ENCODE results near the gene LTBP2. TPM values are rescaled to one million over a fixed set of nuclear protein-coding genes. Genes with fewer than 3 reads are reported as not detected.

The LTBP2 gene
- total RNA-seq, 1 experiment from 2014 or later = 1.3 TPM

DNA sequence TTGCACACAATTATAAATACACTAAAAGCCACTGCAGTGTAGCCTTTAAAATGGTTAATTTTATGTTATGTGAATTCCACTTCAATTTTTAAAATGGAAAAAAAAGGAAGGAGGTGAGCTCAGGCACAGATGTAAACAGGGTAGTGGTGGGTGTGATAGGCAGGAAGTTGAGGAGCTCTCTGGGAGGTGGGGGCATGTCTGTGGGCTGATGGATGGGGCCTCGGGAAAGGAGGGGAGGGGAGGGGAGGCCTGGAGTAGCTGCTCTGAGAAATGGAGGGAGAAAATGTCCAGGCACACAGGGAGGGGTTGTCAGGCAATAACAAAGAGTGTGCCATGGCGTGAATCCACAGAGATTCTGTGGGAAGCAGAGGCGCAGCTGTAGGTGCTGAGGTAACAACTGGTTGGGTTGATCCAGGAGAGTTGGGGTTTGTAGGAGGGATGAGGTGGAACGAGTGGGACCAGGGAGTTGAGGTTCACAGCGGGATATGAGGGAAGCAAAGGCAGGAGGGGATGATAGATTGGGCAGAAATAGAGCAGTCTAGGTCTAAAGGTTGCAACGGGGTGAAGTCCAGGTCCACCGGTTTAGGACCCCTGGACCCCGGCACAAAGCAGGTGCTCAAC is 57.2 kb downstream of the LTBP2 start:
- no peak for DNase-seq
- no peaks in the 10 kb centered on the region for H3K36me3 ChIP-seq (replicated peaks; ENCODE audit: control insufficient read depth, insufficient read depth, low read length)
- H3K4me3 ChIP-seq (ENCODE audit: insufficient read depth, low read depth, low read length) = no peak overlapping the region
- no peaks in the 10 kb centered on the region for H3K27me3 ChIP-seq (ENCODE audit: control insufficient read depth, insufficient read depth, low read length)

- Histone ChIP-seq H3K27me3 (ENCODE audit: control insufficient read depth, insufficient read depth, low read length) (no peaks in the 10 kb centered on the region), H3K4me3 (ENCODE audit: insufficient read depth, low read depth, low read length) (no peak overlapping the region), H3K36me3 (replicated peaks; ENCODE audit: control insufficient read depth, insufficient read depth, low read length) (no peaks in the 10 kb centered on the region)
- DNase-seq = no peak
These were observed 59.4 kb downstream of the LTBP2 start for GRCh38 chr14:74552623-74553022.

DNA sequence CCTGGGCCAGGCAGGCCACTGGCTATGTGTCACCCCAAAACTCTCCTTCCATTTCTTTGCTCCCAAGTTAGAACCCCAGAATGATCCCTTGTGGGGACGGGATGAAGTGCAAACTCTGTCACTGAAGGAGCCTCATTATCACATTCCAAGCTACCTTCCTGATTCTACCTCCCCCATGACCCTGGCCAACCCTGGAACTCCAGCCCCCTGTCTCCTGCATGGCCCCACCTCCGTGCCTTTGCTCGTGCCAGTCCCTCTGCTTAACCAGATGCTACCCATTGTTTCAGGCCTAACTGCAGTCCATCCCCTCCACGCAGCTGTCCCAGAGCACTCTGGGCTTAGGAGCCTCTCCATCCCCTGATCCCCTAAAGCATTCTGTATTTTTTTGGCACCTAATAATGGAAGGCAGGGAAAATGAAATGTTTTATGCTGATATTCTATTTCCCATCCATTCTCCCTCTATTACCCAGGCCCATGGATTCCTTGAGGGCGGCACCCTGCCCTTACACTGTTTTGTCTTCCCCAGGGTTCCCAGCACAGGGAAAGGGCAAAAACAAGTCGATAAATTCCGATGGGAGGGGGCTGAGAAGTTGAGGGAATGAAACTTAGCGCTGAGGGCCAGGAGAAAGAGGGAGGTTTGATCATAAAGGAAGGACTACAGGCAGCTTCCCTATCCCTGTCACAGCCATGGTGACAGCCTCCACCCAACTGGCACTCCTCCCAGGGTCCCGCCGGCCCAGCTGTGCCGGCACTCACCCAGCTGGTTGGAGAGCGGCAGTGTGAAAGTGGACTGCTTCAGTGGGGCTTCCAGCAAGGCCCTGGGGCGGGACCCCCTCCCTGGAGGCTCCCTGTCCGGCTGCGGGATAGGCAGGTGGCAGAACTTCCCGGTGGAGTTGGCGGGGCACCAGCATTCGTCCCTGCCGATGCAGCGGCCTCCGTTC is 60.3 kb downstream of the LTBP2 start:
- Histone ChIP-seq H3K4me3 (ENCODE audit: insufficient read depth, low read depth, low read length) (no peak overlapping the region), H3K36me3 (replicated peaks; ENCODE audit: control insufficient read depth, insufficient read depth, low read length) (no peaks in the 10 kb centered on the region), H3K27me3 (ENCODE audit: control insufficient read depth, insufficient read depth, low read length) (no peaks in the 10 kb centered on the region)
- peak; percentile 67 for DNase-seq

DNA sequence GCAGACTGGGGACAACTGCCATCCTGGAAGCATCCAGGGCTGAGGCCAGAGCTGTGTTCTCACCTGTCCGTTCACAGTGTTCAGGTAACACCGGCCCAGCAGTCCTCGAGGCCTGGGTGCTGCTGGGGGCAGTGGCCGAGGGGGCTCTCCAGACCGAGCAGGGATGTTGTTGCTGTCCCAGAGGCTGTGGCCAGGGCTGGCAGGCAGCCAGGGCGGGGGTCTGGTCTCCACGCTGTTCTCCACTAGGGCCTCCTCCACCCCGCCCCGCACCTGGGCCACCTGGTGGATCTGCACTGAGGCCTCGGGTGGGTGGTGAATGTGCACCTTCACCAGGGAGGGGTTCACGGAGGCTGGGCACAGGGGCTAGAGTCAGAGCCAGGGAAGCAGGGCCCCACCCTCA is 61.0 kb downstream of the LTBP2 start:
- no peaks in the 10 kb centered on the region for H3K27me3 ChIP-seq (ENCODE audit: control insufficient read depth, insufficient read depth, low read length)
- H3K4me3 ChIP-seq (ENCODE audit: insufficient read depth, low read depth, low read length) = no peak overlapping the region
- no peaks in the 10 kb centered on the region for H3K36me3 ChIP-seq (replicated peaks; ENCODE audit: control insufficient read depth, insufficient read depth, low read length)
- no peak for DNase-seq

- Histone ChIP-seq H3K27me3 (ENCODE audit: control insufficient read depth, insufficient read depth, low read length) (no peaks in the 10 kb centered on the region), H3K36me3 (replicated peaks; ENCODE audit: control insufficient read depth, insufficient read depth, low read length) (no peaks in the 10 kb centered on the region)
- DNase-seq = no peak
These were observed 62.0 kb downstream of the LTBP2 start for GRCh38 chr14:74550071-74550470.

GRCh38 chr14:74549588-74549987 is 62.4 kb downstream of the LTBP2 start:
- DNase-seq = no peak
- Histone ChIP-seq H3K27me3 (ENCODE audit: control insufficient read depth, insufficient read depth, low read length) (no peaks in the 10 kb centered on the region), H3K36me3 (replicated peaks; ENCODE audit: control insufficient read depth, insufficient read depth, low read length) (no peaks in the 10 kb centered on the region), H3K4me3 (ENCODE audit: insufficient read depth, low read depth, low read length) (no peak overlapping the region)

More at GRCh38 chr14:74550071-74550470, 62.0 kb downstream of the LTBP2 start:
- no peak overlapping the region for H3K4me3 ChIP-seq (ENCODE audit: insufficient read depth, low read depth, low read length)

- DNase-seq = no peak
- Histone ChIP-seq H3K36me3 (replicated peaks; ENCODE audit: control insufficient read depth, insufficient read depth, low read length) (no peaks in the 10 kb centered on the region), H3K27me3 (ENCODE audit: control insufficient read depth, insufficient read depth, low read length) (no peaks in the 10 kb centered on the region), H3K4me3 (ENCODE audit: insufficient read depth, low read depth, low read length) (no peak overlapping the region)
These were observed 63.2 kb downstream of the LTBP2 start for GRCh38 chr14:74548881-74549280.

DNA sequence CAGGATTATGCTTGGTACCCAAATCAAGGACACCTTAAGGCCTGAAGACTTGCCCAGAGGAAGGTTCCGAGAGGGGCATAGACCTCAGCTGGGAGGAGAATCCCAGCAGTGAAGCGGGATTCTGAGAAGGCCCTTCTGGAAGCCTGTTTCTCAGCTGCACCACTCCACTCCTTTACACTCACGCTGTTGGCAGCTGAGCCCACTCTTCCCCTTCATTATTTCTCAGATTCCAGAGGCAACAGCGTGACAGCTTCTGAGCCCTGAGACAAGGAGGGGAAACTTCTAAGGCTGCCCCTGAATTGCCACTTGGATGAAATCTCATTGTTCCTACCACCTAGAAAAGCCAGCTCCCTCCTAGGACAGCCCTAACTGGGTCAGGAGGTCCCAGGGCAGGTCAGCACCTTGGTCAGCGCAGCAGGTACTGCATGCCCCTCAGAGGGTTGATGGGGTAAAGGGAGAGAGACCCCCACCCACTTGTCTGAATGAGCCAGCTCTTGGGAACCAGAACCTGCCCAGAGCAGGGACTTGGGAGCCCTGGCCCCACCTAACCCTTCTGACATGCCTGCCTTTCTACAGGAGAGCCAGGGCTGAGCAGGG is 64.6 kb downstream of the LTBP2 start:
- Histone ChIP-seq H3K36me3 (replicated peaks; ENCODE audit: control insufficient read depth, insufficient read depth, low read length) (no peaks in the 10 kb centered on the region), H3K4me3 (ENCODE audit: insufficient read depth, low read depth, low read length) (no peak overlapping the region), H3K27me3 (ENCODE audit: control insufficient read depth, insufficient read depth, low read length) (no peaks in the 10 kb centered on the region)
- peak; percentile 65 for DNase-seq

- no peak for DNase-seq
- H3K27me3 ChIP-seq (ENCODE audit: control insufficient read depth, insufficient read depth, low read length) = no peaks in the 10 kb centered on the region
- H3K36me3 ChIP-seq (replicated peaks; ENCODE audit: control insufficient read depth, insufficient read depth, low read length) = no peaks in the 10 kb centered on the region
- H3K4me3 ChIP-seq (ENCODE audit: insufficient read depth, low read depth, low read length) = no peak overlapping the region
These were observed 65.6 kb downstream of the LTBP2 start for GRCh38 chr14:74546416-74546815.

- no peaks in the 10 kb centered on the region for H3K27me3 ChIP-seq (ENCODE audit: control insufficient read depth, insufficient read depth, low read length)
- no peak for DNase-seq
These were observed 66.7 kb downstream of the LTBP2 start for GRCh38 chr14:74545386-74545785.

GRCh38 chr14:74543771-74544438 is 68.1 kb downstream of the LTBP2 start:
- Histone ChIP-seq H3K36me3 (replicated peaks; ENCODE audit: control insufficient read depth, insufficient read depth, low read length) (no peaks in the 10 kb centered on the region), H3K4me3 (ENCODE audit: insufficient read depth, low read depth, low read length) (no peak overlapping the region), H3K27me3 (ENCODE audit: control insufficient read depth, insufficient read depth, low read length) (no peaks in the 10 kb centered on the region)
- no peak for DNase-seq

More at GRCh38 chr14:74545386-74545785, 66.7 kb downstream of the LTBP2 start:
- Histone ChIP-seq H3K4me3 (ENCODE audit: insufficient read depth, low read depth, low read length) (no peak overlapping the region), H3K36me3 (replicated peaks; ENCODE audit: control insufficient read depth, insufficient read depth, low read length) (no peaks in the 10 kb centered on the region)

DNA sequence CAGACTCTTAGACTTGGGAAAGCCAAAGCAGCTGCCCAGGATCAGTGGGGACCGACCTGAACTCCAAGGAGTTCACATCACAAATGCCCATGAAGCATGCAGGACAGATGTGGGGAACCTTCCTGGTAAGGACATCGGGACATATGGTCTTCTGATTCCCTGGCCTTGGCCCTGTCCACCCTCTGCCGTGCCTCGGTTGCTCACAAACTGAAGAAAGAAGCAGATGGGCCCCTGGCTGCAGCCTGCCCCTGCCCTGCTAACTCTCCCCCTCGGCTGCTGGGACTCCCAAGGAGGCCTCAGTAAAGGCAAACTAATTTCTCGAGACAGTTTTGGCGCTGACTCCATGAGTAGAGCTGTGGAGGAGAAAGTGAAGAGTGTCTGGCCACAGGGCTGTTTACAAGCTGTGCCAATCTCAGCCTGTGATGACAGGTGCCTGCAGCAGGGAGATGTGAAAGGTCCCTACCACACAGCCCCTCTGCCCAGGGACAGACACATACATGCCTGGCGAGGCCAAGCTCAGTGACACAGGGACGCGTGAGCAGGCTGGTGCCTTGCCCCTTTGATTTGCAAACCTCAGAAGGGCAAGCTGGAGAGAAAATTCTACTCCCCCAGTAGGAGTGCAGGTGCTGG is 69.9 kb downstream of the LTBP2 start:
- Histone ChIP-seq H3K27me3 (ENCODE audit: control insufficient read depth, insufficient read depth, low read length) (no peaks in the 10 kb centered on the region), H3K4me3 (ENCODE audit: insufficient read depth, low read depth, low read length) (no peak overlapping the region), H3K36me3 (replicated peaks; ENCODE audit: control insufficient read depth, insufficient read depth, low read length) (no peaks in the 10 kb centered on the region)
- no peak for DNase-seq

DNA sequence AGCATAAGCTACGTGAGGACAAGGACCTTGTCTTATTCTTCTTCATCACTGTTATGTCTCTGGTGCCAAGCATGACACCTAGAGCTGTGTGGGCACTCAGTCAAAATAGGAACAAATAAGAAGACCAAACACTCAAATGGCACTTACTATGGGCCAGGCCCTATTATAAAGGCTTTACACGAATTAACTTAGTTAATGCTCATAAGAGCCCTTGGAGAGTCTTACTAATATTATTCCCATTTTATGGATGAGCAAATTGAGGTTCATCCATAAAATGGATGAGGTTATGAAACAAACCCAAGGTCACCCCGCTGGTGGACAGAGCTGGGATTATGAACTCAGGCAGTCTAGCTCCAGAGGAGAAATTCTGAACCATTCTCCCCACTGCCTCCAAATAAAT is 70.8 kb downstream of the LTBP2 start:
- Histone ChIP-seq H3K27me3 (ENCODE audit: control insufficient read depth, insufficient read depth, low read length) (no peaks in the 10 kb centered on the region), H3K4me3 (ENCODE audit: insufficient read depth, low read depth, low read length) (no peak overlapping the region), H3K36me3 (replicated peaks; ENCODE audit: control insufficient read depth, insufficient read depth, low read length) (no peaks in the 10 kb centered on the region)
- no peak for DNase-seq

DNA sequence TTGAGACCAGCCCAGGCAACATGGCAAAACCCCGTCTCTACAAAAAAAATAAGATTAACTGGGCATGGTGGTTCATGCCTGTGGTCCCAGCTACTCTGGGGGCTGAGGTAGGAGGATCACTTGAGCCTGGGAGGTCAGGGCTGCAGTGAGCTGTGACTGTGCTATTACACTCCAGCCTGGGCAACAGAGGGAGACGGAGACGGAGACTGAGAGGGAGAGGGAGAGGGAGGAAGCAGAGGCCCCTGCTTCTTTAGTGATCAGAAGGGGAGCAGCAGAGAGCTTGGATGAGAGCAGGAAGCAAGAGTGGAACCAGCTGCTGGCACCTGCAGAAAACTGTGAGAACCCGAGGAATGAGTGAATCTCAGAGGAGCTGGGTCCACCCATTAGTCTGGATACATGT is 72.5 kb downstream of the LTBP2 start:
- Histone ChIP-seq H3K4me3 (ENCODE audit: insufficient read depth, low read depth, low read length) (no peak overlapping the region), H3K27me3 (ENCODE audit: control insufficient read depth, insufficient read depth, low read length) (no peaks in the 10 kb centered on the region), H3K36me3 (replicated peaks; ENCODE audit: control insufficient read depth, insufficient read depth, low read length) (no peaks in the 10 kb centered on the region)
- DNase-seq = no peak

Measured in H7 (cell line).